Progenitor cell of endocrine pancreas (in vitro differentiated cells): ENCODE data around the gene KCNC4. TPM values are rescaled to one million over a fixed set of nuclear protein-coding genes. Genes with fewer than 3 reads are reported as not detected.

Experiments
- DNase-seq: peaks from one replicate; pipeline ENCODE4 v3.0.0; 2021; ENCODE audit warnings: low spot score; ENCODE audit not compliant: unreplicated experiment
- H3K27ac Mint-ChIP-seq: 2 replicates; pipeline ENCODE4 v1.8.0; 2021; ENCODE audit warnings: mild to moderate bottlenecking, moderate library complexity, mixed read lengths
- H3K27me3 Mint-ChIP-seq: 2 replicates; pipeline ENCODE4 v1.8.0; 2021; ENCODE audit warnings: mixed read lengths
- H3K36me3 Mint-ChIP-seq: 2 replicates; pipeline ENCODE4 v1.8.0; 2022; ENCODE audit warnings: mixed read lengths; ENCODE audit not compliant: insufficient read depth
- H3K4me1 Mint-ChIP-seq: 2 replicates; pipeline ENCODE4 v1.8.0; 2021; ENCODE audit warnings: low read depth, mixed read lengths
- H3K4me3 Mint-ChIP-seq: 2 replicates; pipeline ENCODE4 v1.8.0; 2021; ENCODE audit warnings: low read depth, mild to moderate bottlenecking, moderate library complexity, mixed read lengths
- H3K9me3 Mint-ChIP-seq: 2 replicates; pipeline ENCODE4 v1.8.0; 2021; ENCODE audit warnings: low read depth, mixed read lengths
- long read RNA-seq: library from polyadenylated mRNA; unstranded; transcript quantifications from one replicate; pipeline ENCODE4 v2.0.0, GENCODE V29; 2020
- total RNA-seq: library from RNA; stranded (reverse); gene quantifications from 2 replicates; pipeline ENCODE4 v1.2.1, GENCODE V29; 2021
- TF ChIP-seq, protein P1 (sequence below): fragments of 200-600 bp; sonication (generic); IDR thresholded peaks from one replicate; pipeline ENCODE4 v1.5.0; 2021; ENCODE audit warnings: antibody characterized with exemption, mild to moderate bottlenecking; ENCODE audit not compliant: unreplicated experiment

Gene KCNC4
- total RNA-seq, result 1.1 and 1.5 TPM in 2 replicates
- long read RNA-seq, partial matches to known transcripts, result 0 of 1 reads
- long read RNA-seq, other reads (novel, unspliced or antisense), result 1 of 1 reads

GRCh38 chr1:110209715-110210603 is at the start of gene KCNC4:
KCNC4 (plus strand) TSS chr1:110210314; CDS start chr1:110211500, 1,186 bp downstream.
- H3K4me3 Mint-ChIP-seq, result peak within 1 kb of the TSS; percentile 83
- peaks cover 9% of the 10 kb centered on the region for H3K4me1 Mint-ChIP-seq

GRCh38 chr1:110160538-110161100 is 49.5 kb upstream of the KCNC4 start:
- H3K9me3 Mint-ChIP-seq, result no peaks in the 10 kb centered on the region
- no peak overlapping the region for H3K27ac Mint-ChIP-seq
- H3K4me3 Mint-ChIP-seq, result no peak overlapping the region
- H3K36me3 Mint-ChIP-seq, result no peaks in the 10 kb centered on the region
- peaks cover 72% of the 10 kb centered on the region for H3K27me3 Mint-ChIP-seq
- no peaks in the 10 kb centered on the region for H3K4me1 Mint-ChIP-seq
- TF ChIP-seq, protein P1, sequence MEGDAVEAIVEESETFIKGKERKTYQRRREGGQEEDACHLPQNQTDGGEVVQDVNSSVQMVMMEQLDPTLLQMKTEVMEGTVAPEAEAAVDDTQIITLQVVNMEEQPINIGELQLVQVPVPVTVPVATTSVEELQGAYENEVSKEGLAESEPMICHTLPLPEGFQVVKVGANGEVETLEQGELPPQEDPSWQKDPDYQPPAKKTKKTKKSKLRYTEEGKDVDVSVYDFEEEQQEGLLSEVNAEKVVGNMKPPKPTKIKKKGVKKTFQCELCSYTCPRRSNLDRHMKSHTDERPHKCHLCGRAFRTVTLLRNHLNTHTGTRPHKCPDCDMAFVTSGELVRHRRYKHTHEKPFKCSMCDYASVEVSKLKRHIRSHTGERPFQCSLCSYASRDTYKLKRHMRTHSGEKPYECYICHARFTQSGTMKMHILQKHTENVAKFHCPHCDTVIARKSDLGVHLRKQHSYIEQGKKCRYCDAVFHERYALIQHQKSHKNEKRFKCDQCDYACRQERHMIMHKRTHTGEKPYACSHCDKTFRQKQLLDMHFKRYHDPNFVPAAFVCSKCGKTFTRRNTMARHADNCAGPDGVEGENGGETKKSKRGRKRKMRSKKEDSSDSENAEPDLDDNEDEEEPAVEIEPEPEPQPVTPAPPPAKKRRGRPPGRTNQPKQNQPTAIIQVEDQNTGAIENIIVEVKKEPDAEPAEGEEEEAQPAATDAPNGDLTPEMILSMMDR, result no peak
- no peak for DNase-seq

More at GRCh38 chr1:110209715-110210603, at the start of gene KCNC4:
- Mint-ChIP-seq H3K9me3 (no peaks in the 10 kb centered on the region), H3K27ac (peak within 1 kb of the TSS; percentile 49), H3K27me3 (peaks cover 79% of the 10 kb centered on the region), H3K36me3 (no peaks in the 10 kb centered on the region)
- peak; percentile 43 for DNase-seq
- TF ChIP-seq, protein P1, result no peak

GRCh38 chr1:110161165-110161564 is 48.9 kb upstream of the KCNC4 start:
- DNase-seq, result no peak
- TF ChIP-seq, protein P1, result no peak
- H3K27me3 Mint-ChIP-seq, result peaks cover 70% of the 10 kb centered on the region
- H3K36me3 Mint-ChIP-seq, result no peaks in the 10 kb centered on the region
- H3K9me3 Mint-ChIP-seq, result no peaks in the 10 kb centered on the region
- no peaks in the 10 kb centered on the region for H3K4me1 Mint-ChIP-seq
- no peak overlapping the region for H3K27ac Mint-ChIP-seq
- H3K4me3 Mint-ChIP-seq, result no peak overlapping the region

GRCh38 chr1:110161849-110162248 is 48.3 kb upstream of the KCNC4 start:
- Mint-ChIP-seq H3K9me3 (no peaks in the 10 kb centered on the region), H3K27ac (no peak overlapping the region), H3K36me3 (no peaks in the 10 kb centered on the region), H3K27me3 (peaks cover 69% of the 10 kb centered on the region), H3K4me1 (no peaks in the 10 kb centered on the region), H3K4me3 (no peak overlapping the region)
- TF ChIP-seq, protein P1, result no peak
- no peak for DNase-seq

DNA sequence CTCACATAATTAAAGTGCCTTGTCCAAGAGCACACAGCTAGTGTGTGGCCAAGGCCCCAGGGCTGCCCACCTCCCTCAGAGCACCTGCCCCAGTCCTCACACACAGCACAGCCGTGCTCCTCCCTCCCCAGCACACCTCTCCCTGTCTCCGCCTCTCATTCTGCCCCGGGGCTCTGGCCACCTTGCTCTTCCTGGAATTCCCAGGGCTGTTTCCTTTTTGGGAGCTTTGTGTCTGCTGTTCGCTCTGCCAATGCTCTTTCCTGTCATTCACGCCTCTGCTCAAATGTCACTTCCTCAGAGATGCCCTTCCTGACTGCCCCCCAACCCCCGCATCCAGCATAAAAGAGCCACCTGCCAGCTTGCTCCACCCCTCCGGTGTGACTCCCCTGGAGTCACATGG is 46.5 kb upstream of the KCNC4 start:
- Mint-ChIP-seq H3K27ac (no peak overlapping the region), H3K27me3 (peaks cover 67% of the 10 kb centered on the region), H3K4me3 (no peak overlapping the region), H3K9me3 (no peaks in the 10 kb centered on the region), H3K4me1 (no peaks in the 10 kb centered on the region), H3K36me3 (no peaks in the 10 kb centered on the region)
- no peak for DNase-seq
- TF ChIP-seq, protein P1, result no peak
